K562 (cell line): ENCODE measurements around the gene SESN2. TPM values are rescaled to one million over a fixed set of nuclear protein-coding genes. Genes with fewer than 3 reads are reported as not detected.

ENCODE experiments used
- BMI1 ChIP-seq: fragments of 150-350 bp; IDR thresholded peaks from 2 replicates; pipeline ENCODE4 v1.6.1; 2014; ENCODE audit warnings: low read length
- FOXA3 ChIP-seq, 2 experiments: fragments of 450-650 bp in 1 of 2; sonication (generic) in 1 of 2; formaldehyde crosslinking; IDR thresholded peaks in 1 of 2; conservative IDR thresholded peaks in 1 of 2; 2 replicates each; pipeline versions ENCODE4 v1.4.0 to v1.8.0; 2020 to 2022; ENCODE audit warnings: mild to moderate bottlenecking in 2 of 2, missing genetic modification reagents in 1 of 2
- HNRNPL ChIP-seq: fragments of 200-400 bp; formaldehyde crosslinking; IDR thresholded peaks from 2 replicates; pipeline ENCODE4 v1.6.1; 2017; ENCODE audit warnings: low read depth, mild to moderate bottlenecking, low read length
- KDM2B ChIP-seq: fragments of 250-450 bp; sonication (Bioruptor Pico); IDR thresholded peaks from 2 replicates; pipeline ENCODE4 v1.8.0; 2021; ENCODE audit warnings: mild to moderate bottlenecking, moderate library complexity
- MTF1 ChIP-seq: fragments of 250-450 bp; sonication (Bioruptor Pico); IDR thresholded peaks from 2 replicates; pipeline ENCODE4 v1.9.0; 2021; ENCODE audit warnings: moderate library complexity, mild to moderate bottlenecking, inconsistent platforms, borderline replicate concordance
- NCOA4 ChIP-seq: fragments of 450-650 bp; IDR thresholded peaks from 2 replicates; pipeline ENCODE4 v1.6.1; 2018; ENCODE audit warnings: mild to moderate bottlenecking; ENCODE audit not compliant: partially characterized antibody
- PHTF2 ChIP-seq: fragments of 250-450 bp; sonication (Bioruptor Pico); IDR thresholded peaks from 2 replicates; pipeline ENCODE4 v1.5.0; 2021; ENCODE audit warnings: mild to moderate bottlenecking
- SIRT6 ChIP-seq: IDR thresholded peaks from one replicate; pipeline ENCODE4 v1.6.1; 2012; ENCODE audit warnings: low read depth, mild to moderate bottlenecking, control low read depth, inconsistent platforms, low read length, moderate library complexity
- TARDBP ChIP-seq: fragments of 450-650 bp; IDR thresholded peaks from 2 replicates; pipeline ENCODE4 v1.6.1; 2016
- USF1 ChIP-seq: sonication (generic); formaldehyde crosslinking; IDR thresholded peaks from 2 replicates; pipeline ENCODE4 v1.9.0; 2022; ENCODE audit warnings: mild to moderate bottlenecking, missing genetic modification reagents
- ZBTB40 ChIP-seq, 2 experiments: fragments of 450-650 bp in 1 of 2; sonication (generic) in 1 of 2; formaldehyde crosslinking in 1 of 2; IDR thresholded peaks; 2 replicates each; pipeline versions ENCODE4 v1.7.1 to v1.9.0; 2016 to 2022; ENCODE audit warnings: inconsistent platforms in 1 of 2, mild to moderate bottlenecking in 1 of 2, missing genetic modification reagents in 1 of 2
- ZNF780A ChIP-seq: fragments of 250-450 bp; sonication (Bioruptor Pico); IDR thresholded peaks from 2 replicates; pipeline ENCODE4 v1.5.0; 2021; ENCODE audit warnings: mild to moderate bottlenecking
- polyA plus RNA-seq, 8 experiments: library from polyadenylated mRNA; depleted of rRNA in 4 of 8; stranded (reverse) in 5 of 8; unstranded in 3 of 8; fragments of >200 nt; fragmentation: Nextera tagmentation in 2 of 8; fragmentation: Illumina TruSeq in 1 of 8; extraction: Ambion mirVana in 2 of 8; extraction: Trizol in 1 of 8; gene quantifications; 2 replicates each; pipeline versions ENCODE4 v1.2.1 to v1.2.3, GENCODE V29; 2011 to 2014; ENCODE audit warnings: inconsistent platforms in 1 of 8, missing spikeins in 1 of 8
- total RNA-seq, 7 experiments: library from RNA; depleted of rRNA in 6 of 7; stranded (reverse); fragments of >200 nt in 6 of 7; fragmentation: Illumina TruSeq in 2 of 7; extraction: Trizol in 2 of 7; gene quantifications; 2 replicates each; pipeline versions ENCODE4 v1.2.1 to v1.2.3, GENCODE V29; 2011 to 2021; ENCODE audit warnings: low replicate concordance in 1 of 7
- TF ChIP-seq, protein P1 (sequence below): sonication (generic); formaldehyde crosslinking; IDR thresholded peaks from 2 replicates; pipeline ENCODE4 v1.8.0; 2022; ENCODE audit warnings: missing genetic modification reagents, mild to moderate bottlenecking, borderline replicate concordance
- TF ChIP-seq, protein P2 (sequence below): fragments of 450-650 bp; IDR thresholded peaks from 2 replicates; pipeline ENCODE4 v1.6.1; 2016; ENCODE audit warnings: low read depth, mild to moderate bottlenecking, moderate library complexity

The SESN2 gene
- total and polyA plus RNA-seq, 9 of the 15 experiments (the other 6 are each of a cell fraction or from before 2014, with no cell fraction given), result 3.7 to 71.3 (median 16.8) TPM

GRCh38 chr1:28259252-28259933 lies at the start of gene SESN2 (continued):
- TF ChIP-seq KDM2B (CRISPR knock-in tag) (peak; percentile 98), SIRT6 (no peak), NCOA4 (no peak), BMI1 (no peak), USF1 (CRISPR knock-in tag) (no peak), HNRNPL (no peak), ZNF780A (no peak), FOXA3 (CRISPR knock-in tag; conservative IDR thresholded peaks at IDR 0.05 in 1 of 2, IDR thresholded peaks at IDR 0.05 in 1 of 2) (peak in 1 of 2 experiments; percentile 28; a peak in 2 of 4 replicates), ZBTB40 (IDR thresholded peaks at IDR 0.05) (peak; percentile 33; the same call in 1 of the 2 replicates), ZBTB40 (CRISPR knock-in tag; IDR thresholded peaks at IDR 0.05) (peak; percentile 55; the same call in 1 of the 2 replicates), TARDBP (no peak; the same call in 1 of the 2 replicates), PHTF2 (CRISPR knock-in tag) (no peak), MTF1 (CRISPR knock-in tag) (no peak)
- TF ChIP-seq, protein P1, sequence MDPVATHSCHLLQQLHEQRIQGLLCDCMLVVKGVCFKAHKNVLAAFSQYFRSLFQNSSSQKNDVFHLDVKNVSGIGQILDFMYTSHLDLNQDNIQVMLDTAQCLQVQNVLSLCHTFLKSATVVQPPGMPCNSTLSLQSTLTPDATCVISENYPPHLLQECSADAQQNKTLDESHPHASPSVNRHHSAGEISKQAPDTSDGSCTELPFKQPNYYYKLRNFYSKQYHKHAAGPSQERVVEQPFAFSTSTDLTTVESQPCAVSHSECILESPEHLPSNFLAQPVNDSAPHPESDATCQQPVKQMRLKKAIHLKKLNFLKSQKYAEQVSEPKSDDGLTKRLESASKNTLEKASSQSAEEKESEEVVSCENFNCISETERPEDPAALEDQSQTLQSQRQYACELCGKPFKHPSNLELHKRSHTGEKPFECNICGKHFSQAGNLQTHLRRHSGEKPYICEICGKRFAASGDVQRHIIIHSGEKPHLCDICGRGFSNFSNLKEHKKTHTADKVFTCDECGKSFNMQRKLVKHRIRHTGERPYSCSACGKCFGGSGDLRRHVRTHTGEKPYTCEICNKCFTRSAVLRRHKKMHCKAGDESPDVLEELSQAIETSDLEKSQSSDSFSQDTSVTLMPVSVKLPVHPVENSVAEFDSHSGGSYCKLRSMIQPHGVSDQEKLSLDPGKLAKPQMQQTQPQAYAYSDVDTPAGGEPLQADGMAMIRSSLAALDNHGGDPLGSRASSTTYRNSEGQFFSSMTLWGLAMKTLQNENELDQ (CRISPR knock-in tag), result 0 out of 2 replicates have a peak, but pooled peaks have one; percentile 58
- TF ChIP-seq, protein P2, sequence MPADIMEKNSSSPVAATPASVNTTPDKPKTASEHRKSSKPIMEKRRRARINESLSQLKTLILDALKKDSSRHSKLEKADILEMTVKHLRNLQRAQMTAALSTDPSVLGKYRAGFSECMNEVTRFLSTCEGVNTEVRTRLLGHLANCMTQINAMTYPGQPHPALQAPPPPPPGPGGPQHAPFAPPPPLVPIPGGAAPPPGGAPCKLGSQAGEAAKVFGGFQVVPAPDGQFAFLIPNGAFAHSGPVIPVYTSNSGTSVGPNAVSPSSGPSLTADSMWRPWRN, result no peak
